Naive thymus-derived CD4-positive, alpha-beta T cell (primary cell): ENCODE data around the gene SERTAD2. TPM values are rescaled to one million over a fixed set of nuclear protein-coding genes. Genes with fewer than 3 reads are reported as not detected.

Experiments
- ATAC-seq: fragments of 150-1000 bp; cut with Tn5 transposase; 2 replicates; pipeline ENCODE4 v1.10.0; 2021; ENCODE audit warnings: mild to moderate bottlenecking, moderate library complexity
- CTCF ChIA-PET: fragments of 350-600 bp; sonication (Branson Sonifier 250); formaldehyde crosslinking; loops from one replicate; lab custom pipeline; 2021; ENCODE audit warnings: antibody characterized with exemption; lab: Charles Lee
- POLR2A ChIA-PET: fragments of 350-600 bp; sonication (Branson Sonifier 250); formaldehyde crosslinking; loops from one replicate; lab custom pipeline; 2021; ENCODE audit warnings: antibody characterized with exemption, inconsistent platforms; lab: Charles Lee
- DNase-seq, 9 donors: peaks; one replicate each; pipeline versions ENCODE4 v3.0.0 to v3.0.0-alpha.2; 2020 to 2022; ENCODE audit warnings: mixed read lengths in 1 of 9
- H3K27ac ChIP-seq: one replicate; pipeline ENCODE4 v1.7.0; 2013; ENCODE audit warnings: mild to moderate bottlenecking, low read depth, low read length, moderate library complexity
- H3K27me3 ChIP-seq, 2 donors: one replicate each; pipeline ENCODE4 v1.7.0; 2013; ENCODE audit warnings: low read length in 2 of 2, mild to moderate bottlenecking in 2 of 2, moderate library complexity in 2 of 2; ENCODE audit not compliant: control insufficient read depth in 2 of 2, insufficient read depth in 2 of 2
- H3K36me3 ChIP-seq, 3 experiments: 1 replicate in 2 of 3; 2 replicates in 1 of 3; pipeline ENCODE4 v1.7.0; 2013; ENCODE audit warnings: low read length in 3 of 3, mild to moderate bottlenecking in 3 of 3, moderate library complexity in 1 of 3; ENCODE audit not compliant: insufficient read depth in 3 of 3, control insufficient read depth in 2 of 3
- H3K4me1 ChIP-seq, 2 donors: one replicate each; pipeline ENCODE4 v1.7.0; 2013; ENCODE audit warnings: low read length in 2 of 2, mild to moderate bottlenecking in 2 of 2, moderate library complexity in 1 of 2; ENCODE audit not compliant: control insufficient read depth in 2 of 2, insufficient read depth in 2 of 2
- H3K4me3 ChIP-seq: 2 replicates; pipeline ENCODE4 v1.7.0; 2013; ENCODE audit warnings: mild to moderate bottlenecking, low read length
- H3K9me3 ChIP-seq, 3 experiments: 1 replicate in 2 of 3; 2 replicates in 1 of 3; pipeline ENCODE4 v1.7.0; 2013; ENCODE audit warnings: low read length in 3 of 3; ENCODE audit not compliant: control insufficient read depth in 2 of 3
- H3K27ac Mint-ChIP-seq, 9 donors: one replicate each; pipeline ENCODE4 v1.8.0; 2020 to 2022; ENCODE audit warnings: mixed read lengths in 9 of 9, mild to moderate bottlenecking in 8 of 9, moderate library complexity in 5 of 9, inconsistent platforms in 2 of 9
- H3K27me3 Mint-ChIP-seq, 5 donors: one replicate each; pipeline ENCODE4 v1.8.0; 2021 to 2022; ENCODE audit warnings: mixed read lengths in 5 of 5, mild to moderate bottlenecking in 1 of 5
- H3K36me3 Mint-ChIP-seq, 5 donors: one replicate each; pipeline ENCODE4 v1.8.0; 2020 to 2022; ENCODE audit warnings: mixed read lengths in 5 of 5, mild to moderate bottlenecking in 3 of 5, inconsistent platforms in 1 of 5
- H3K4me1 Mint-ChIP-seq, 7 donors: one replicate each; pipeline ENCODE4 v1.8.0; 2020 to 2022; ENCODE audit warnings: mixed read lengths in 7 of 7, mild to moderate bottlenecking in 3 of 7, inconsistent platforms in 1 of 7
- H3K4me3 Mint-ChIP-seq, 10 donors: one replicate each; pipeline ENCODE4 v1.8.0; 2020 to 2022; ENCODE audit warnings: mild to moderate bottlenecking in 10 of 10, mixed read lengths in 10 of 10, moderate library complexity in 6 of 10, inconsistent platforms in 2 of 10
- H3K9me3 Mint-ChIP-seq, 11 donors: one replicate each; pipeline ENCODE4 v1.8.0; 2020 to 2022; ENCODE audit warnings: mixed read lengths in 11 of 11, mild to moderate bottlenecking in 4 of 11, inconsistent platforms in 1 of 11, moderate library complexity in 1 of 11
- intact Hi-C, 2 donors: fragments of 100-400 bp; cut with micrococcal nuclease; formaldehyde crosslinking; loops; one replicate each; pipeline ENCODE4 v1.15.1; 2023
- polyA plus RNA-seq, 2 donors: library from polyadenylated mRNA; unstranded; fragments of 300-500 nt; fragmentation: Illumina TruSeq; gene quantifications; one replicate each; pipeline ENCODE4 v1.2.3, GENCODE V29; 2021
- total RNA-seq, 6 experiments: library from RNA in 5 of 6; stranded (reverse) in 5 of 6; gene quantifications; 1 replicate in 5 of 6; 2 replicates in 1 of 6; pipeline ENCODE4 v1.2.3 and lab custom pipeline; 2021 to 2026

Gene SERTAD2
- total and polyA plus RNA-seq, 7 experiments from 2014 or later: 5.2 to 43.8 (median 35.0) TPM

GRCh38 chr2:64582774-64583340 is 70.9 kb downstream of the SERTAD2 start:
- intact Hi-C loops: no loop called here
- H3K27ac Mint-ChIP-seq: no peak overlapping the region
- Histone ChIP-seq H3K27me3 (no peaks in the 10 kb centered on the region), H3K27ac (no peak overlapping the region), H3K4me1 (no peaks in the 10 kb centered on the region), H3K9me3 (no peaks in the 10 kb centered on the region), H3K36me3 (peaks cover 6 to 17% (median 16%) of the 10 kb centered on the region in 3 experiments), H3K4me3 (no peak overlapping the region)
- no peaks in the 10 kb centered on the region for H3K9me3 Mint-ChIP-seq
- no peak overlapping the region for H3K4me3 Mint-ChIP-seq
- H3K4me1 Mint-ChIP-seq: peaks cover 0 to 8% (median 5%) of the 10 kb centered on the region in 7 donors
- H3K36me3 Mint-ChIP-seq: peaks cover 5 to 17% (median 7%) of the 10 kb centered on the region in 5 donors
- POLR2A ChIA-PET: interaction anchor here (0.9 to 1.2 kb wide), 2 partner anchors 59 to 61 kb away, joined by 3 read pairs; partner anchors contain the start of gene AFTPH
- no peak for ATAC-seq
- no peaks in the 10 kb centered on the region for H3K27me3 Mint-ChIP-seq
- CTCF ChIA-PET: interaction anchor here (0.7 to 2.5 kb wide), 4 partner anchors 11 to 281 kb away, joined by 3 to 8 read pairs (median 4); no protein-coding TSS in a partner anchor
- no peak for DNase-seq

GRCh38 chr2:64581777-64582539 is 71.8 kb downstream of the SERTAD2 start:
- Histone ChIP-seq H3K9me3 (no peaks in the 10 kb centered on the region), H3K4me3 (no peak overlapping the region), H3K36me3 (peaks cover 6 to 21% (median 18%) of the 10 kb centered on the region in 3 experiments), H3K27ac (no peak overlapping the region), H3K27me3 (no peaks in the 10 kb centered on the region), H3K4me1 (no peaks in the 10 kb centered on the region)
- Mint-ChIP-seq H3K4me1 (peaks cover 0 to 7% (median 4%) of the 10 kb centered on the region in 7 donors), H3K27ac (peak overlapping the region in 1 of 9 donors; percentile 0), H3K9me3 (no peaks in the 10 kb centered on the region), H3K4me3 (no peak overlapping the region), H3K36me3 (peaks cover 6 to 23% (median 8%) of the 10 kb centered on the region in 5 donors), H3K27me3 (no peaks in the 10 kb centered on the region)
- CTCF ChIA-PET: interaction anchor here (0.9 to 2.5 kb wide), 3 partner anchors 12 to 282 kb away, joined by 3 to 8 read pairs (median 3); no protein-coding TSS in a partner anchor
- intact Hi-C loops: no loop called here
- ATAC-seq (no peak), DNase-seq (no peak)
- POLR2A ChIA-PET: interaction anchor here (1.2 kb wide), 1 partner anchor 58 kb away, joined by 3 read pairs; the partner anchor contains the start of gene AFTPH

Other genes with a start within 250 kb of the SERTAD2 start
- gene LGALSL, start 199.8 kb downstream of the SERTAD2 start, total RNA-seq: 1 to 10 TPM in 2 of 5 experiments, under 1 TPM in 2, not detected in 1; 0.11 to 1.5 (median 0.72) TPM
- gene LGALSL, start 199.8 kb downstream of the SERTAD2 start, polyA plus RNA-seq: under 1 TPM; 0.20 to 0.58 TPM
- 10 to 100 TPM; 25.2 to 46.2 (median 37.0) TPM for gene AFTPH, start 129.6 kb downstream of the SERTAD2 start, total RNA-seq
- 10 to 100 TPM; 19.7 to 25.9 TPM for gene AFTPH, start 129.6 kb downstream of the SERTAD2 start, polyA plus RNA-seq